Skeletal muscle tissue (tissue), 4 donors: ENCODE results near the gene TPRX2. TPM values are rescaled to one million over a fixed set of nuclear protein-coding genes. Genes with fewer than 3 reads are reported as not detected.
A peak's percentile ranks its signal among the peaks of the same experiment; 100 is the strongest.

ENCODE experiments used
- H3K27ac ChIP-seq: one replicate; pipeline ENCODE4 v1.7.0; 2013; ENCODE audit warnings: mild to moderate bottlenecking, low read depth, low read length, inconsistent platforms
- H3K27me3 ChIP-seq, 3 donors: one replicate each; pipeline ENCODE4 v1.7.0; 2013; ENCODE audit warnings: low read length in 3 of 3; ENCODE audit not compliant: control insufficient read depth in 3 of 3, insufficient read depth in 3 of 3
- H3K36me3 ChIP-seq, 3 donors: one replicate each; pipeline ENCODE4 v1.7.0; 2013; ENCODE audit warnings: low read length in 3 of 3; ENCODE audit not compliant: control insufficient read depth in 3 of 3, insufficient read depth in 3 of 3
- H3K4me1 ChIP-seq, 3 donors: one replicate each; pipeline ENCODE4 v1.7.0; 2013; ENCODE audit warnings: low read length in 3 of 3, mild to moderate bottlenecking in 3 of 3; ENCODE audit not compliant: control insufficient read depth in 3 of 3, insufficient read depth in 3 of 3
- H3K4me3 ChIP-seq, 3 donors: one replicate each; pipeline ENCODE4 v1.7.0; 2013; ENCODE audit warnings: low read length in 3 of 3
- H3K9ac ChIP-seq, 3 donors: one replicate each; pipeline ENCODE4 v1.7.0; 2013; ENCODE audit warnings: low read length in 3 of 3, mild to moderate bottlenecking in 3 of 3, moderate library complexity in 2 of 3, low read depth in 1 of 3
- H3K9me3 ChIP-seq, 3 donors: one replicate each; pipeline ENCODE4 v1.7.0; 2013; ENCODE audit warnings: low read length in 3 of 3; ENCODE audit not compliant: control insufficient read depth in 3 of 3
- total RNA-seq: library from RNA; depleted of rRNA; stranded (reverse); fragments of >200 nt; gene quantifications from one replicate; pipeline ENCODE4 v1.2.3, GENCODE V29; 2014
- donor health status: Osteomylitis.

The TPRX2 gene
- total RNA-seq, 1 donor from 2014 or later = not detected

DNA sequence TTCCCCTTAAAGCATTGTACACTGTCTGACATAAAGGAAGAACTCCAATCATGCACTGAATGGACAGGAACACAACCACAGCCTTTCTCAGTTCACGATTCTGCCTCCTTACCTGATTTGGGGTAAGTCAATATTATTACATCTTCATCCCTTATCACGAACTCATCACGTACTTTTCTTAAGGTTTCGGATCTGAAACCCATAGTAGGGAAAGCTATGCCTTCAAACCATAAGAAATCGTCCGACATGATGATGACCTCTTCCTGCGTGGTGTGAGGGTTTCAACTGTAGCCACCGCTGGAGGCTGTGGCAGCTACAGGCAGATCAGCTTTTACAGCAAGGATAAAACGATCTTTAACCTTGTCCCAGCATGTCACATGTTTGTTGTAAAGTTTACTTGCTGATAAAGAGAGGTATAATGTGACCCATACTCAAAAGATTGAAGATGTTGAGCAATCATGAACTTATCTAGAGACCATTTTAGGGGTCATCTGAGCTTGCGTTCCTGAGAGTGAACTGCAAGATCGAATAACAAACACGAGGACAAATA, 27.1 kb downstream of the TPRX2 start, which contains the start of gene SULT2A1:
Gene SULT2A1, minus strand, starts transcription at position 306 of the 550 bp plus-strand sequence. Its CDS starts 58 bp downstream, at position 248.
- Histone ChIP-seq H3K27ac (no peak within 1 kb of the TSS), H3K36me3 (no peaks in the 10 kb centered on the region), H3K4me3 (peak within 1 kb of the TSS in 1 of 3 donors; percentile 9), H3K9me3 (peaks cover 0 to 2% (median 0%) of the 10 kb centered on the region in 3 donors), H3K4me1 (no peaks in the 10 kb centered on the region), H3K27me3 (peaks cover 3 to 6% (median 4%) of the 10 kb centered on the region in 3 donors), H3K9ac (no peak within 1 kb of the TSS)

DNA sequence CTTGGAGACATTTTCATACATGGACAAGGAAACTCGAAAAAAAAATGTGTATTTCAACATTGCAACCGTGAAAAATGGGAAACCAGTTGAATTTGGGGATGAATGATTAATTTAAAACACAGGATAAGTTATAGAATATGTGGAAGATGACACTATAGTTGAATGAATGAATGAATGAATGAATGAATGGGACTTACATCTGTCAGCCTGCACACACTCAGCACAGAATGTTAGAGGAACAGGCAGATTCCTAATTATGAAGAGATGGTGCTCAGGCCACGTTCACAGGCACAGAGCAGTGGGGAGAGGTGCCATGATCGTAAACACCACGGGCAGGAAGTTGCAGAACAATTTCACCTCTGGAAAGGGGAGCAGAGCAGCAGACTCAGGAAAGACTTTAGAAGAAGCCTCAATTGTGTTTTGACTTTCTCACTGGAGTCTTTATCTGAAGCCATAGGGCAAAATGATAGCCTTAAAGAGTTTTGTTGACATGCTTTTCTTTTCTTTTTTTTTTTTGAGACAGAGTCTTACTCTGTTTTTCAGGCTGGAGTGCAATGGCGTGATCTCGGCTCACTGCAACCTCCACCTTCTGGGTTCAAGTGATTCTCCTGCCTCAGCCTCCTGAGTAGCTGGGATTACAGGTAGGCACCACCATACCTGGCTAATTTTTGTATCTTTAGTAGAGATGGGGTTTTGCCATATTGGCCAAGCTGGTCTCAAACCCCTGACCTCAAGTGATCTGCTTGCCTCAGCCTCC, 32.0 kb downstream of the TPRX2 start:
- no peaks in the 10 kb centered on the region for H3K36me3 ChIP-seq
- peaks cover 0 to 3% (median 0%) of the 10 kb centered on the region in 3 donors for H3K27me3 ChIP-seq
- no peak overlapping the region for H3K9ac ChIP-seq
- H3K27ac ChIP-seq = no peak overlapping the region
- H3K9me3 ChIP-seq = peaks cover 0 to 10% (median 7%) of the 10 kb centered on the region in 3 donors
- no peaks in the 10 kb centered on the region for H3K4me1 ChIP-seq
- H3K4me3 ChIP-seq = no peak overlapping the region

DNA sequence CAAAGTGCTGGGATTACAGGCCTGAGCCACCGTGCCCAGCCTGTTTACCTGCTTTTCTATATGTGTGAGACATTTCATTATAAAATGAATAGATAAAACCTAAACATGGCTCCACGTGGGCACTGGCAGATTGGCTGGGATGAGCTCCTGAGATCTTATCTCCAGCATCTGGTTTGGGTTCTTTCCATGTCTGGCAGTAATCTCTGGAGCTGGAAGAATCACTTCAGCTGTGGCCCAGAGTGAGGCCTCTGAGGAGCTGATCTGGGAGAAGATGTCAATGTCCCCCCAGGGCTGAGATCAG, 32.5 kb downstream of the TPRX2 start:
- Histone ChIP-seq H3K4me3 (no peak overlapping the region), H3K9me3 (peaks cover 3 to 10% (median 10%) of the 10 kb centered on the region in 3 donors), H3K27ac (no peak overlapping the region), H3K9ac (no peak overlapping the region), H3K36me3 (no peaks in the 10 kb centered on the region), H3K27me3 (no peaks in the 10 kb centered on the region), H3K4me1 (no peaks in the 10 kb centered on the region)

DNA sequence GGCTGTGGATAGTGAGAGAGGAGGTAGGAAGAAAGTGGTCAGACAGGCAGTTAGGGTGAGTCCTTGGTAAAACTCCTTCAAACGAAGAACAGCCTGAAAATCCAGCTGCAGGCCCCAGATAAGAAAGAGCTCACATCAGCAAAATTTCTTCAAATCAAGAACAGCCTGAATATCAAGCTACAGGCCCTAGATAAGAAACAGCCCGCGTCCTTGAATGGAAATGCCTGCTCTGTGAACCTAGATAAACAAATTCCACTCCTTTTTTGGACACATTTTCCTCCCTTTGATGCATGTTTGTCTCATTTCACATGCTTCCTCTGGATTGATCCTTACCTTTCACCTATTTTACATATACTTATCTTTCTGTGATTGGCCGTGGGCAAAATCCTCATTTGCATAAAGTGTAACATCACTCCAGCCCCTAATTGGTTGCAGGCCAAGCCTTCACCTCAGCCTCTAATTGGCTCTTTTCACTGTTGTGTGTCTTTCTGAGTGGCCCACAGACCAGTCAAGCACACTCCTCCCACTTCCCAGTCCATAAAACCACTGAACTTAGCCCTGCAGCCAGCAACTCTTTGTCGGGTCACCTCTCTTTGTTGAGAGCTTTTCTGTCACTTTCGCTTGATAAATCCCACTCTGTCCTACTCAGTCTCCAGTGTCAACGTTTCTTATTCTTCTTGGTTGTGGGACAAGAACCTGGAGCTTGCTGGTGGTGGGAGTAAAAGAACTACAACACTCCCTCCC, 33.1 kb downstream of the TPRX2 start:
- Histone ChIP-seq H3K27me3 (no peaks in the 10 kb centered on the region), H3K27ac (no peak overlapping the region), H3K36me3 (no peaks in the 10 kb centered on the region), H3K4me3 (no peak overlapping the region), H3K9ac (no peak overlapping the region), H3K4me1 (no peaks in the 10 kb centered on the region), H3K9me3 (peaks cover 3 to 13% (median 10%) of the 10 kb centered on the region in 3 donors)

DNA sequence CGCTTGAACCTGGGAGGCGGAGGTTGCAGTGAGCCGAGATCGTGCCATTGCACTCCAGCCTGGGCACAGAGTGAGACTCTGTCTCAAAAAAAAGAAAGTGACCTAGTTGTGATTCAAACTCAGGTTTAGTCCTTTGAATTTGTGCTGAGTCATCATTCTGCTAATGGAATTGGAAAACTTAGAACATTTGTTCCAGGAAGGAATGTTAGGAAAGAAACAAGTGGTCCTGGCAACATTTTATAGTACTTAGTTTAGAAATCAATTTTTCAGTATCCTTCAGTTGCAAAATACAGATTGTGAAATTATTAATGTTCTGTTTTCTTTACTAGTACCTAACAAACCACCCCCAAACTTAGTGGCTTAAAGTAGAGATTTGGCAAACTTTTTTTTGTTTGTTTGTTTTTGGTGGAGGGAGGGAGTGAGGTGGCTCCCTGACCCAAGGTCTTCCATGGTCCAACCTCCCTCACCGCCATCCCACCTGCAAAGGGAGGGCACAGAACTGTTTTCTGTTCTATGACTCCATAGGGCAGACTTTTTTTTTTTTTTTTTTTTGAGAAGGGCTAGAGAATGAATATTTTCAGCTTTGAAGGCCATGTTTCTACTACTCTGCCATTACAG, 36.2 kb downstream of the TPRX2 start:
- H3K4me1 ChIP-seq = no peaks in the 10 kb centered on the region
- no peak overlapping the region for H3K27ac ChIP-seq
- no peak overlapping the region for H3K9ac ChIP-seq
- peaks cover 0 to 4% (median 3%) of the 10 kb centered on the region in 3 donors for H3K27me3 ChIP-seq
- no peak overlapping the region for H3K4me3 ChIP-seq
- H3K9me3 ChIP-seq = peaks cover 3 to 13% (median 8%) of the 10 kb centered on the region in 3 donors
- no peaks in the 10 kb centered on the region for H3K36me3 ChIP-seq

DNA sequence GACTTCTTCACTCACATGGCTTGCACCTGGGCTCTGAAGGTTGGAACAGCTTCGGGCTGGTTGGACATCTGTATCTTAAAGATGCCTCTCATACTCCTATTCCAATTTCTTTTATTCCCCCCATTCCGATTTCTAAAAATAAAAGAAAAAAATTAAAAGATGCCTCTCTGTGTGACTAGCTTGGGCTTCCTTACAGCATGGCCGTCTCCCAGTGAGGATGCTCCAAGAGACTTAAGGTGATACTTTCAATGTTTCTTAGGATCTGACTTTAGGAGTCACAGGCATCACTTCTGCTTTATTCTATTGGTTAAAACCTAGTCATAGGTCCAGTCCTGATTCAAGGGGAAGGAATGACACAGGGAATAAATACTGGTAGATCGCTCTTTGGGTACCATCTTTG, 37.0 kb downstream of the TPRX2 start:
- Histone ChIP-seq H3K9ac (no peak overlapping the region), H3K27me3 (peaks cover 0 to 4% (median 3%) of the 10 kb centered on the region in 3 donors), H3K4me3 (no peak overlapping the region), H3K36me3 (no peaks in the 10 kb centered on the region), H3K9me3 (peaks cover 3 to 13% (median 8%) of the 10 kb centered on the region in 3 donors), H3K27ac (no peak overlapping the region), H3K4me1 (no peaks in the 10 kb centered on the region)

GRCh38 chr19:47896773-47897172, 37.7 kb downstream of the TPRX2 start:
- no peaks in the 10 kb centered on the region for H3K36me3 ChIP-seq
- no peak overlapping the region for H3K9ac ChIP-seq
- peaks cover 3 to 13% (median 8%) of the 10 kb centered on the region in 3 donors for H3K9me3 ChIP-seq
- H3K27me3 ChIP-seq = peaks cover 0 to 4% (median 3%) of the 10 kb centered on the region in 3 donors
- no peak overlapping the region for H3K4me3 ChIP-seq
- H3K27ac ChIP-seq = no peak overlapping the region
- H3K4me1 ChIP-seq = no peaks in the 10 kb centered on the region

GRCh38 chr19:47897861-47898260, 38.8 kb downstream of the TPRX2 start:
- peaks cover 3 to 10% (median 4%) of the 10 kb centered on the region in 3 donors for H3K9me3 ChIP-seq
- no peaks in the 10 kb centered on the region for H3K36me3 ChIP-seq
- peaks cover 0 to 9% (median 5%) of the 10 kb centered on the region in 3 donors for H3K27me3 ChIP-seq
- H3K27ac ChIP-seq = no peak overlapping the region
- H3K4me3 ChIP-seq = no peak overlapping the region
- no peak overlapping the region for H3K9ac ChIP-seq
- no peaks in the 10 kb centered on the region for H3K4me1 ChIP-seq

- no peak overlapping the region for H3K27ac ChIP-seq
- H3K27me3 ChIP-seq = peaks cover 0 to 9% (median 5%) of the 10 kb centered on the region in 3 donors
- no peak overlapping the region for H3K4me3 ChIP-seq
- no peaks in the 10 kb centered on the region for H3K36me3 ChIP-seq
- H3K4me1 ChIP-seq = no peaks in the 10 kb centered on the region
- H3K9ac ChIP-seq = no peak overlapping the region
- H3K9me3 ChIP-seq = peaks cover 3 to 10% (median 4%) of the 10 kb centered on the region in 3 donors
These were observed 40.3 kb downstream of the TPRX2 start for GRCh38 chr19:47899335-47899734.
